Fibroblast of upper back skin (primary cell): ENCODE results near the gene IPO11.
A peak's percentile ranks its signal among the peaks of the same experiment; 100 is the strongest.

ENCODE experiments used
- DNase-seq: peaks from one replicate; pipeline ENCODE4 v3.0.0-alpha.2; 2013

Gene IPO11

GRCh38 chr5:62575066-62575465 is 162.5 kb downstream of the IPO11 start:
- no peak for DNase-seq

DNA sequence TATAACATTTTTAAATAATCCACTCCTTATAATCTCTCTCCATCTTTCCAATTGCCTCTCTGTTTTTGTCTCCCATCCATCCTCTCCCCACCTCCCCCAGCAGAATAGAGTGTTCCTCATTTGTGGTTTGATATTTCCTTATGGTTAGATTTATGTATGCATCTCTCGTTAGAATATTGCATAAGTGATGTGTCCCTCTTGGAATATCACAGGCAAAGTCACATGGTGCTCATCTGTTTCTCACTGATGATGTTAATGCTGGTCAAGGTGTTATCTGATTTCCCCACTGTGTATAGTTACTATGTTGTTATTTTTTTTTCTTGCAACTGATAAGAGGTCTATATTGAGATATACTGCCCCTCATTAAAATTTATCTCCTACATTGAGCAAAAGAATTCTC is 162.9 kb downstream of the IPO11 start:
- no peak for DNase-seq

GRCh38 chr5:62576570-62577170 is 164.1 kb downstream of the IPO11 start:
- no peak for DNase-seq

GRCh38 chr5:62577488-62577887 is 164.9 kb downstream of the IPO11 start:
- no peak for DNase-seq

DNA sequence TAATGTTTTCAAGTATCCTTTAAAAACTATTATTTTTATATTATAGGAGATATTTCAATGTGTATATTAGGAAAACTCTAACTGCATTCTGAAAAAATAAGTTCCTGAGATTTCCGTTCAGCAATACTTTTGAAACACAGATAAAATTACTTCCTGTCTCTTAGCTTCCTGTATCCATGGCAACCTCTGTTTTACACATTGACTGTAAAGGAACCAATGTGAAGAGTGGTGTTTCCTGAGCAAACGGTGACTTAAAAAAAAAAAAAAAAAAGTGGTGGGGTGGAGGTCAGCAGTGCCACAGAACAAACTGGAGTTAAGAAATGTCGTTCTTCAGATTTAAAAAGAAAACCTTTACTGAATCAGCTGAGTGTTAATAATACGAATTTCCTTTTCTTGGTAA is 166.0 kb downstream of the IPO11 start, which contains the start of gene LRRC70:
TSS of gene LRRC70 (plus strand) at position 280 of the 400 bp plus-strand sequence. CDS start 620 bp downstream, outside the sequence.
- DNase-seq = peak; percentile 43

DNA sequence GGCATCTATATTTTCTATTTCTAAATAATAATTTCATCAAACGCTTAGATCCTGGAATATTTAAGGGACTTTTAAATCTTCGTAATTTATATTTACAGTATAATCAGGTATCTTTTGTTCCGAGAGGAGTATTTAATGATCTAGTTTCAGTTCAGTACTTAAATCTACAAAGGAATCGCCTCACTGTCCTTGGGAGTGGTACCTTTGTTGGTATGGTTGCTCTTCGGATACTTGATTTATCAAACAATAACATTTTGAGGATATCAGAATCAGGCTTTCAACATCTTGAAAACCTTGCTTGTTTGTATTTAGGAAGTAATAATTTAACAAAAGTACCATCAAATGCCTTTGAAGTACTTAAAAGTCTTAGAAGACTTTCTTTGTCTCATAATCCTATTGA is 167.2 kb downstream of the IPO11 start:
- no peak for DNase-seq

DNA sequence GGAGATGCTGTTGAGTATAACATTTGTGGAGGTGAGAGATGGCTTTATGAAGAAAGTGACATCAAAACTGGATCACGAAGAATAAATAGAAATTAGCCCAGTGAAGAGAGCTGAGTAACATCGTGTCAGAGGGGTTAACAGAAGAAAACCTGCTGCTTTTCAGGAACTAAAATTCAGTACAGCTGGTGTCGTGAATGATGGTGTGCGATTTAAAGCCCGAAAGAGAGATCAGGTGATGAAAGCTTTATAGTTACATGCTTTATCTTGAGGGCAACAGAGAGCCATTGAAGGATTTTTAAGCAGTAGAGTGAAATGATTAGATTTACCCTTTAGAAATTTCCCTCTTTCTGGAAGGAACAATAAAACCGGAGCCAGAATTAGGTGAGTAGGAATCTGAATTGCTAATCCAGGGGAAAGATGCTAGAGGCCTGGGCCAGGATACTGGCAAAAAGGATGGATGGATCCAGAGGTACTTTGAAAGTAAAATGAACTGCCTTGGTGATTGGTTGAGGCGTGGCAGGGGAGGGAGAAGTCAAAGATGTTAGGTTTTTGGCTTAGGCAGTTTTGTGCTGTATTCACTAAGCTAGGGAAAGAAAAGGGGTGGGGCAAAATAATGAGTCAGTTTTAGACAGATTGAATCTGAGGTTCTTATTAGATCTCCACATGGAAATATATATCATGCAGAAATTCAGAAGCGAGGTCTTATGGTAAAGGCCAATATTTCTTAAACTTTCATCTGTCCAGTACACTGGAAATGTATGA is 169.5 kb downstream of the IPO11 start:
- DNase-seq = no peak

DNA sequence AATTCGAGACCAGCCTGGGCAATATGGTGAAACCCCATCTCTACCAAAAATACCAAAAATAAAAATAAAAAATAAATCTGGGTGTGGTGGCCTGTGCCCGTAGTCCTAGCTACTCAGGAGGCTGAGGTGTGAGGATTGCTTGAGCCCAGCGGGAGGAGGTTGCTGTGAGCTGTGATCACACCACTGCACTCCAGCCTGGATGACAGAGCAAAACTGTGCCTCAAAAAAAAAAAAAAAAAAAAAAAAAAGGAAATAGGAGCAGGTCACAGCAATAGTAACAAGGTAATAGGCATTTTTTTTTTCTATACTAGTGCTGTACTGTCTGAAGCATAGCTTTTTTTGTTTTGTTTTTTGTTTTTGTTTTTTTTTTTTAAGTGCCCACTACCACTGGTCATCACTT is 171.8 kb downstream of the IPO11 start:
- no peak for DNase-seq

- no peak for DNase-seq
Observed at GRCh38 chr5:62585306-62585705, 172.7 kb downstream of the IPO11 start.

DNA sequence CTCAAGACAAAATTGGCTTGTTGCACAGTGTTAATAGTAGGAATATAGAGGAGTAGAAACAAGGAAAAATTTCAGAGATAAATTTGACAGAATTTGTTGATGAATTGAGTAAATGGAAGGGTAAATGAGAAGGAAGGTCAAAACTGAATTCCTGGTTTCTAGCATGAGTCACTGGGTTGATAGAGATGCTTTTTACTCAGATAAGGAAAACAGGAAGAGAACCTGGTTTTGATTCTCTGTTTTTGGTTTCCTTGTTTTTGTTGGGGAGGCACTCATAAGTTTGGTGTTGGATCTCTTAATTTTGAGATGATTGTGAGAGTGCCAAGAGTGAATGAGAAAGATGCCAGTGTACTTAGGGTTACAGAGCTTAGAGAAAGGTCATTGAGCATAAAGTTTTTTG is 173.2 kb downstream of the IPO11 start:
- no peak for DNase-seq

DNA sequence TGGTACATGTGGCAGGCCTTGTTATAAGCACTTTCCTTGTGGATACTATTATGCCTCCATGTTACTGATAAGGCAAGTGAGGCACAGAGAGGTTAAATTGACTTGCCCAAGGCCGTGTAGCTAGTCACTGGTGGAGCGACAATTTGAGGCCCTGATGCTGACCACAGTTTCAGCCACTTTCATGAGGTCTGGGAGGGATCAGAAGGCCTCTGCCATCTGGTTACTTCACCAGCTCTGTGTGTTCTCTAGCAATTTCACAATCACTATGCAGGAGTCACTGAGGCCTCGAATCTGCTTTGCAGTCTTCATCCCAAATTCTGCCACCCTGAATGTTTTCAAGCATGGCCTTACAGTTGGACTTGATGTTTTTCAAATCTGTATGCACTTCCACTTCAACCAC is 175.2 kb downstream of the IPO11 start:
- DNase-seq = no peak

DNA sequence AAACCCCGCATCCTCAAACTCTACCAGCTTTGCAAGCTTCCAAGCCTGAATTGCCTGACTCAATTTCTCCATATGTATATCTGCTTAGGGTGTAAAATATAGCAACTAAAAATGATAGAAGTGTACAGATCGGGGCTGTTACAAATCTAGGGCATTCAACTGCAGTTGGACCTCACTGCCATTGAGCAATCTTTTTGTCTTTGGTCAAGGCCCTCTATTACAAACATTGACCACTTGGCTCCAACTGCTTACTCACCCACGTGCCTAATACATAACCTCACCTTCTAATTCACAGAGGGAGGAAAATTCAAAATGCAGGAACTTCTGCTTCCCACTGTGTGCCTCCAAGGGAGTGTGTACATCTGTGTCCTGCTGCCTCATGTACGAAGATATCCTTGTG is 176.1 kb downstream of the IPO11 start:
- no peak for DNase-seq

GRCh38 chr5:62589504-62589903 is 176.9 kb downstream of the IPO11 start:
- DNase-seq = no peak

- DNase-seq = no peak
Observed at GRCh38 chr5:62590387-62590786, 177.8 kb downstream of the IPO11 start.

- DNase-seq = no peak
Observed at GRCh38 chr5:62592558-62592957, 180.0 kb downstream of the IPO11 start.

DNA sequence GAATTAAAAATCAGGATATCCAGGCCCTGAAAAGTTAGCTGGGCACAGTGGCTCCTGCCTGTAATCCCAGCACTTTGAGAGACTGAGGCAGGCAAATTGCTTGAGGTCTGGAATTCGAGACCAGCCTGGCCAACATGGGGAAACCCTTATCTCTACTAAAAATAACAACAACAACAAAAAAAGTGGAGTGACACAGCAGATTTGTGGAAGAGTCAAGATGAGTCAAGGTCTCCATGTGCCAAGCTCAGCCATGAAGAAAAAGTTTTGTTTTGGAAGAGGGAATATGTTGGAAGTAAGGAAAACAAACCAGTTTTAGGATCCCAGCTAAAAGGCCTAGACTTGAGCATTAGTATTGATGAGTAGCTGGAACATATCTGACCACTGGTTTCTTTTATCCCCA is 180.8 kb downstream of the IPO11 start:
- DNase-seq = no peak

GRCh38 chr5:62594364-62594984 is 181.9 kb downstream of the IPO11 start:
- DNase-seq = no peak

DNA sequence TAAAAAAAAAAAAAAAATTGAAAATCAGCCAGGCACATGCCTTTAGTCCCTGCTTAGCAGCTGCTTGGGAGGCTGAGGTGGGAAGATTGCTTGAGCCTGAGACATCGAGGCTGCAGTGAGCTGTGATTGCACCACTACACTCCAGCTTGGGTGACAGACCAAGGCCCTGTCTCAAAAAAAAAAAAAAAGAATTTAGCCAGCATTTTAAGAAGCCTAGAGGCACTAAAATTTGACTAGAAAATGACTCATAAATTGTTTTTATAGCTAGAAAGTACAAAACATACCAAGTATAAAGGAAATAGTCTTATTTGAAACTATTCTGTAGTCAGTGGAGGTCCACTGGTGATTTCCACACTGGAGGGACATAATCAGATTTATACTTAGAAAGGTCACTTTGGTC is 183.5 kb downstream of the IPO11 start:
- no peak for DNase-seq

DNA sequence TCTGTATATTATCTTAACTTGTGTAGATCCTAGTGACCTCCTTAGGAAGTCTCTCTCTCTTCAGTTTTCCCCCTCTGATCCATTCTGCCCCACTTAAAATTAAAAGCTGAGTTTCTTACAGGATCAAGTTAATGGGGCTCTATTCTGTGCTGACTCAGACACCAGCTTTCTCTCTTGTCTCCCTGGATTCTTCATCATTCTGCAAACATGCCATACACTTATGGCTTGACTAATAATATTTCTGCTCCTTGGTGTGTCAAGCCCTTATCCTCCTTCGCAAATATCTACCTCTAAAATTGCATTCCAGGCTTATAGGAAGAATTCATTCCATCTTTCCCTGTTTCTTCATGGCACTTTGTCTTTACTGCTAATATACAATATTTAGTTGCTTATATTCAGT is 184.1 kb downstream of the IPO11 start:
- no peak for DNase-seq

DNA sequence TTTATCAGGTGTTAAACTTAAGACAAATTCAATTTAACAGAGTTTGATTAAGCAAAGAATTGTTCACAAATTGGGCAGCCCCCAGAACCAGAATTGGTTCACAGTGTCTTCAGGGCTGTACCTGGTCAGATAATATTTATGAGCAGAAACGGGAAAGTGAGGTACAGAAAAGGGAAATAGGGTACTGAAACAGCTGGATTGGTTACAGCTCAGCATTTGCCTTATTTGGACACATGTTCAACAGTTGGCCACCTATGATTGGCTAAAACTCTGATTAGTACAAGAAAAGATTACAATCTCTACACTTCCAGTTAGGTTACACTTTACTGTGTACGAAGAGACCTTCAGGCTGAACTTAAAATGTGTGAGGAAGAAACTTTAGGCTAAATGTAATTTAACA is 184.8 kb downstream of the IPO11 start:
- DNase-seq = no peak

DNA sequence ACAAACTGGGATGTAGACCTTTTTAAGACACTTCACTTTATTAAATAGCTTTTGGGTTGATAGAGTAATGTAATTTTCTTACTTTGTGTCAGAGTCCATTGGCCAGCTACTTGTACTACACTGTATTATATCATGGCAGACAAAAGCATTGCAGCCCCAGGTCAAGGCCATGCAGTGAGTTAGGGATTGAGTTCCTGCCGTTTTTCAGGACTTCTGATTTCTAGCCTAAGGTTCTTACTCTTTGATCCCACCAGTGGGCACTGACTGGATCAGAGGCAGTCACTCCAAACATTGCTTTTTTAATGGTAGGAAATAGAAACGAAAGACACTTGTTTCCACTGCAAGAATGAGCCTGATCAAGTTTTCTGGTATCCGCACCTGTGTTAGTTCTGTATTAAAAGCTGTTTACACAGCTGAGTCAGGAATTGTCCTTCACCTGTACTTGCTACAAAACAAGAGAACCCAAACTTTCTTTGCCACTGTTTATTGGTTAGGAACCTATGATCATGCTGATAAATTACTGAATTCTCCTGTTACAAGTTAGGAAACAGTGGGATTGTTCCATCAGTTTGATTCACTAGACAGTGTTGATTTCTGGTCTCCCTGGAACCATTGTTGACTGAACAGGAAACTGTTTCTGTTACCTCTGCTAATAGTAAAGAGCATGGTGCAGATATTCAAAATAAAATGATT is 188.1 kb downstream of the IPO11 start:
- no peak for DNase-seq

- no peak for DNase-seq
Observed at GRCh38 chr5:62603934-62604333, 191.4 kb downstream of the IPO11 start.

- no peak for DNase-seq
Observed at GRCh38 chr5:62605638-62606037, 193.1 kb downstream of the IPO11 start.

DNA sequence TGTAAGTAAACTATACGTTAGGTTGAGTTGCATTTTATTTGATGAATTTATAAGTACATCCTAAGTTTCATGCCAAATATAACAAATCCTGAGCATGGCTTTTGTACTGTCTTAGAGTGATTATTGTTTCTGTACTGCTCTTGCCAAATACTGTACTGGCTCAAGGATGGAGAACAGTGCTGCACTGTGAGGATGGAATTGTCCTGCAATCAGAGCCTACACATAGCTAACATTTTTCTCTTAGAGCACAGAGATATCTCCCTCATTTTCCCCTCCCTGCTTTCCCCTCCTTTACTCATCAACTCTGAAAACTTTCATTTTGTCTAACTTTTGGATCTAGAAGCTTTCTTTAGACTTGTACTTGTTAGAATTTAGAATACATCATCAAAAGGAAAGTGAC is 194.3 kb downstream of the IPO11 start:
- DNase-seq = no peak
